GM13976 (cell line): Measurements from ENCODE around the gene SLCO1C1.
"Not testable (repeated sequence)": the region's sequence is repeated elsewhere in the genome, so short reads cannot be mapped to it uniquely, and the experiment has no call there.

Source experiments
- DNase-seq: peaks from one replicate; pipeline ENCODE4 v3.0.0; 2012; ENCODE audit warnings: low spot score
- CTCF ChIP-seq: IDR thresholded peaks from 2 replicates; pipeline ENCODE4 v1.5.1; 2012; ENCODE audit warnings: borderline replicate concordance, mild to moderate bottlenecking; ENCODE audit not compliant: insufficient read depth; ENCODE audit errors: extremely low read depth, missing control alignments, control extremely low read depth
- in situ Hi-C: fragments of 300-500 bp; cut with MboI; formaldehyde crosslinking; loops from one replicate; pipeline ENCODE4 v1.12.0; 2022; ENCODE audit warnings: low sequenced_read_pairs, mixed read lengths, inconsistent platforms; ENCODE audit not compliant: unreplicated experiment

Gene SLCO1C1

GRCh38 chr12:20722142-20722541, 27.0 kb downstream of the SLCO1C1 start:
- in situ Hi-C loops = no loop called here
- DNase-seq = no peak
- no peak for TF ChIP-seq CTCF

GRCh38 chr12:20731274-20731673, 36.1 kb downstream of the SLCO1C1 start:
- no peak for TF ChIP-seq CTCF
- DNase-seq = no peak
- in situ Hi-C loops = no loop called here

GRCh38 chr12:20740972-20741371, 45.8 kb downstream of the SLCO1C1 start:
- in situ Hi-C loops = no loop called here
- no peak for TF ChIP-seq CTCF
- no peak for DNase-seq

- TF ChIP-seq CTCF = no peak
- DNase-seq = no peak
- in situ Hi-C loops = no loop called here
These were observed 53.1 kb downstream of the SLCO1C1 start for GRCh38 chr12:20748198-20748597.

GRCh38 chr12:20751046-20751445, 55.9 kb downstream of the SLCO1C1 start:
- in situ Hi-C loops = no loop called here
- TF ChIP-seq CTCF = no peak
- no peak for DNase-seq

GRCh38 chr12:20777420-20777819, 82.3 kb downstream of the SLCO1C1 start:
- in situ Hi-C loops = no loop called here
- DNase-seq = no peak
- TF ChIP-seq CTCF = no peak

- no peak for TF ChIP-seq CTCF
- DNase-seq = no peak
- in situ Hi-C loops = no loop called here
These were observed 83.8 kb downstream of the SLCO1C1 start for GRCh38 chr12:20778969-20779368.

- DNase-seq, in situ Hi-C loops: not testable (repeated sequence)
These were observed 84.8 kb downstream of the SLCO1C1 start for GRCh38 chr12:20779971-20780370.

- DNase-seq, in situ Hi-C loops: not testable (repeated sequence)
These were observed 88.7 kb downstream of the SLCO1C1 start for GRCh38 chr12:20783796-20784357.
